HG03025 (cell line): ENCODE results near the gene RNASE11.
"Not testable (repeated sequence)": the region's sequence is repeated elsewhere in the genome, so short reads cannot be mapped to it uniquely, and the experiment has no call there.

Experiments
- ATAC-seq: cut with Tn5 transposase; IDR thresholded peaks from one replicate; pipeline ENCODE4 v1.9.1; 2021; ENCODE audit warnings: mild to moderate bottlenecking, moderate library complexity; ENCODE audit not compliant: unreplicated experiment, low FRiP score

RNASE11 gene

DNA sequence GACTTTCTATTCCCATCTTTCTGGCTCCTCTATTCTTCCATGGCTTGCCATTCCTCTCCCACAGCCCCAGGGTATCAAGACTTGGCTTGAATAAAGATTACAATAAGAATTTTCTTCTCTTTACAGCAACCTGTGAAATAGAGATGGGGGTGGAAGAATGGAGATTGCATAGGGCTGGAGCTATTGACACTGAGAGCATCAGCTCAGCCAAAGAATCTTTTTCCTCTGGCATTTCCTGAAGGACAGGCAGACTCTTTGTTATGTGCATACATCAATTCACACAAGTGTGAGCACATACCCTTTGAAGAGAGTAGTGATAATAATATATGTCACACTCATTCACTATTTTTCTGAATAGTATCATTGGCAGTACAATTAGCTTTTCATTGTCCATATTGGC lies 4.7 kb downstream of the RNASE11 start:
- ATAC-seq = no peak

DNA sequence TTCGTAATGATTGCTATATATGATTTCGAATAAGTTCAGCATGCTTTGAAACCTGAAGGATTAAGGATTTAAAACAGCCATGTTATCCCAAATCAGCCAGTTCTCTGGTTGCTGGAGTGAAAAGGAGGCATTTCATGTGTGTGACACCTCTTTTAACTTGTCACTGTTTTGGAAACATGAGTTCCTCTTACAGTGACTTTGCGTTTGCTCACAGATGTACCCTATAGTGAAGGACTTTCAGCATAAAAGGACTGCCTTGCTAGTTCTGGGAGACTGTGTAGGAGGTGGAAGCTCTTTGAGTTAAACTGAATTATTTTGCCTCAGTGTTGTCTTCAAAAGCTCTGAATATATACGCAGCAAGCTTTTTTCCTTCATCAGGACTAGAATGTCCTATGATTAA lies 7.6 kb downstream of the RNASE11 start:
- ATAC-seq = no peak

DNA sequence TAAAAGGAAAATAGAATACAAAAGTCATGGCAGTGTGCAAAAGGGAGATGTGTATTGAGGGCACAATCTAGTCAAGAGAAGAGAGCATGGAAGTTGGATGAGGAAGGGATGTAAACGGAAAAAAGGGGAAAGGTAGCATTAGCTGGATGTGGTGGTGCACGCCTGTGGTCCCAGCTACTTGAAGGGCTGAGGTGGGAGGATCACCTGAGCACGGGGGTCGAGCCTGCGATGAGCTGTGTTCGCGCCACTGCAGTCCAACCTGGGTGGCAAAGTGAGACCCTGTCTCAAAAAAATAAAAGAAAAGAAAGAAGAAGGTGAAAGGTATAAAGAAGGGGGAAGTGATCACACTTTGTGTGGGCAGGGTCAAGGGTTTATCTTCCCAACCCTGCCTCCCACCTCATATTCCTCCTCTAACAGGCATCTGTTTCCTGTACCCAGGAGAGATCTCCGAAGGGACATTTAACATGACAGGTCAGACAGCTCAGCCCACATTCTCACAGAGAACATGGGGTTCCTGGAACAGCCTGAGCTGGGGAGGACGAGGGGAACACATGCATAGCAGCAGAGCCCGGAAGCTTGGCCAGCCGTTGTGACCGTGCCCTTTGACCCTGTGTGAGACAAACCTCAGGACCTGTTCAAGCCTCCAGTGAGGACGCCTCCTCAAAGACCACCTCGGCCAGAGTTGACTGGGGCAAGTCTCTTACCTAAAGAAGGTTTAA lies 8.9 kb downstream of the RNASE11 start:
- no peak for ATAC-seq

DNA sequence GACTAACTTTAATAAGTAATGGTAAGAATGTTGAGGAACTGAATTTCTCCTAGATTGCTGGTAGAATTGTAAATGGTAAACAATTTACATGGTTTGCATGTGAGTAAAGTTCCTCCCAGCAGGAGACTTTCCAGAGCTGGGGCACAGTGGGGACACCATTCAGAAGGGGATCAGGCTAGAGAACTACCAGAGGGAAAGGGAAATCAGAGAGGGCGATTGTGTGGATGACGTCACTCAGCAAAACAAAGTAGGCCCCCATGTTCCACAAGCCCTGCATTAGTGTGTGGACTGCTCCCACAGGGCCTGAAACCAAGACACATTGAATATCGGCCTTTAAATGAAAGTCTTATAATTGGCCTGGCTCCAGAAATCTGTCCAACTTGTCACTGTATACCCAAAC lies 9.5 kb downstream of the RNASE11 start:
- no peak for ATAC-seq

DNA sequence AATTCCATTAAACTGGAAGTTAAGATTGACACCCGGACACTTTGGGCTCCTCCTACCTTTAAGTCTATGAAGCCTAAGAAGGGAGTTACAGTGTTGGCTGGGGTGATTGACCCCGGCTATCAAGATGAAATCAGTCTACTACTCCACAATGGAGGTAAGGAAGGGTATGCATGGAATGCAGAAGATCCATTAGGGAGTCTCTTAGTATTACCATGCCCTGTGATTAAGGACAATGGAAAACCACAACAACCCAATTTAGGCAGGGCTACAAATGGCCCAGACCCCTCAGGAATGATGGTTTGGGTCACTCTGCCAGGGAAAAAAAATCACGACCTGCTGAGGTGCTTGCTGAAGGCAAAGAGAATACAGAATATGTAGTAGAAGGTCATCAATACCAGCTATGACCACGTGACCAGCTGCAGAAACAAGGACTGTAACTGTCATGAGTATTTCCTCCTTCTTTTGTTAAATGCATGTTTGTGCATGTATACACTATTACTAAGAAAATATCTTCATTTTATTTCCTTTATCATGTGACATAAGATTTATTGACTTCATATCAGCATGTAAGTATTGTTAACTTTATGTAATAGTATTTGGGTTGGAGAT lies 15.3 kb downstream of the RNASE11 start:
- ATAC-seq = not testable (repeated sequence)

DNA sequence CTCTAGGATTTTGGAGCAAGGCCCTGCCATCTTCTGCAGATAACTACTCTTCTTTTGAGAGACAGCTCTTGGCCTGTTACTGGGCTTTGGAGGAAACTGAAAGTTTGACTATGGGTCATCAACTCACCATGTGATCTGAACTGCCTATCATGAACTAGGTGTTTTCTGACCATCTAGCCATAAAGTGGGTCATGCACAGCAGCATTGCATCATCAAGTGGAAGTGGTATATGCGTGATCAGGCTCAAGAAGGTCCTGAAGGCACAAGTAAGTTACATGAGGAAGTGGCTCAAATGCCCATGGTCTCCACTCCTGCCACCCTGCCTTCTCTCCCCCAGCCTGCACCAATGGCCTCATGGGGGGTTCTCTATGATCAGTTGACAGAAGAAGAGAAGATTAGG lies 17.1 kb downstream of the RNASE11 start:
- ATAC-seq = not testable (repeated sequence)

DNA sequence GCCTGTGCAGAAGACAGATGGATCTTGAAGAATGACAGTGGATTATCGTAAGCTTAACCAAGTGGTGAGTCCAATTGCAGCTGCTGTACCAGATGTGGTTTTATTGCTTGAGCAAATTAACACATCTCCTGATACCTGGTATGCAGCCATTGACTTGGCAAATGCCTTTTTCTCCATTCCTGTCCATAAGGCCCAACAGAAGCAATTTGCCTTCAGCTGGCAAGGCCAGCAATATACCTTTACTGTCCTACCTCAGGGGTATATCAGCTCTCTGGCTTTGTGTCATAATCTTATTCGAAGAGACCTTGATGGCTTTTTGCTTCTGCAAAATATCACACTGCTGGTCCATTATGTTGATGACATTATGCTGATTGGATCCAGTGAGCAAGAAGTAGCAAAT lies 17.9 kb downstream of the RNASE11 start:
- not testable (repeated sequence) for ATAC-seq

DNA sequence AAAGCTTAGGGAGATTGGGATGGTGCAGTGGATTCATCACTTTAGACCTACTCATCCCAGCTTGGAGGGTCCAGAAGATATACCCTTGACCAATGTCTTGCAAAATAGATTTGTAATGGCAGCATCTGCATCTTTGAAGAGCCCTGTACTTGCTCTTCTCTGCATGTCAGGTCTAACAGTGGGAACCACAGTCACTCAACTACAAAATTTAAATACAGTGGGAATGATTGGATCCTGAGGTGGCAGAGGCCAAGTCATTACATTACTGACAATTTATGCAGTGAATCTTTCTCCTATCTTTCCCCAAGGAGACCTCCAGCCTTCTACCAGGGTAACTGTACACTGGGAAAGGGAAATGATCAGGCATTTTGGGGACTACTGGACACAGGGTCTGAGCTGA lies 18.7 kb downstream of the RNASE11 start:
- no peak for ATAC-seq

DNA sequence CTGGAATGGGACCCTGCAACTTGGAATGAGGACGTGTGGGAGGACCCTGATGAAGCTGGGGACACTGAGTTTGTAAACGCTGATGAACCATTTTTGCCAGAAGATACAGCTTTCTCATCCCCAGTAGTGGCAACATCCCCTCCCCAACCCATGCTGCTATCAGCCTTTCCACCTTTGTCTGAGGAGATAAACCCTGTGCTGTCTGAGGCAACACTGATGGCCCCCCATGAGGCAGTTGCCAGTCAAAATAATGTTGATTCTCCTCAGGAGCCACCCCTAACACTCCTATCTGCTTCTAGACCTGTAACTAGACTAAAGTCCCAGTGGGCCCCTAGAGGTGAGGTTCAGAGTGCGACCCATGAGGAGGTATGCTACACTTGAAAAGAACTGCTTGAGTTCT lies 19.4 kb downstream of the RNASE11 start:
- no peak for ATAC-seq

DNA sequence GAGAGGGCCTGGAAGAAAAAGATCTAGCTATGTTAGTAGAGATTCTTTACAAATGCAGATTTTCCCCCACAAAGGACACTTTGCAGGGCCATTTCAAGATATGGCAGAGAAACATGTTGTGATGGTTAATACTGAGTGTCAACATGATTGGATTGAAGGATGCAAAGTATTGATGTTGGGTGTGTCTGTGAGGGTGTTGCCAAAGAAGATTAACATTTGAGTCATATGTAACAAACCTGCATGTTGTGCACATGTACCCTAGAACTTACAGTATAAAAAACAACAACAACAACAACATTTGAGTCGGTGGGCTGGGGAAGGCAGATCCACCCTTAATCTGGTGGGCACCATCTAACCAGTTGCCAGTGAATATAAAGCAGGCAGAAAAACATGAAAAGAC lies 20.6 kb downstream of the RNASE11 start:
- not testable (repeated sequence) for ATAC-seq

DNA sequence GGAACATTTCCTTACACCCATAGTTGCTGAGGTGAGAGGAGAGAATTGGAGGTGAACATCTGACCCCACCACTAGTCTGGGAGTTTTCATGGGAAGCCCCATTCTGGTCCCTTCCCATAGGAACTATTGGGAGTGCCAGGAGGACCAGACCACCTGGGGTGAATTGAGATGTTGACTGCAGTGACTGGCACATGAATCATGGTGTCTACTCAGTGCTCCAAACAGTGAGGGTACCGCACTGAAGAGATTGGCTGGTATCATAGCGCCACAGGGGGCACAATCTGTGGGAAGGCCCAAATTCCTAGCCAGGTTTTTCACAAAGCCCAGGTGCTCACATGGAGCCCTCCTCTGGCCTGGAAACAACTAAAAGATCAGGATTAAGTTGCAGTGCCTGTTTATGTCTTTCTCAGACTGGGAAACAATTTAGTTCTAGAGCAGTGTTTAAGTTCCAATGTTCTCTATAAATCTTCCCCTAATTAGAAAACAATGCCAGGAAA lies 23.3 kb downstream of the RNASE11 start:
- ATAC-seq = no peak

DNA sequence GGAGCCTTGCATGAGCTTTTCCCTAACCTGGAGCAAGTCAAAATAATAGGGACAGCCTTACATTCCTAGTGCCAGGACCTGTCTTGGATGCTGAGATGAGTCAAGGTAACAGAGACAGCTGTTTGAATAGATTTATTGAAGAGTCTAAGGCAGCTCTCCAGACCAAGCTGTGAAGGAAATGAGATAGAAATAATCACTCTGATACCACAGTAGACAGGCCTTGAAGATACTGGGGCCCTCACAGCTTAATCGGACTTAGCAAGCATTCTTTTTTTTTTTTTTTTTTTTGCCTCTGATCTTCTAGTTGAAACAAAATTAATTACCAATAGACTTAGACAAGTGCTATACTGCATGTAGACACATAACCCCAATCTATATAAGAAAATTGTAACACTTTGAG lies 23.8 kb downstream of the RNASE11 start:
- ATAC-seq = no peak

DNA sequence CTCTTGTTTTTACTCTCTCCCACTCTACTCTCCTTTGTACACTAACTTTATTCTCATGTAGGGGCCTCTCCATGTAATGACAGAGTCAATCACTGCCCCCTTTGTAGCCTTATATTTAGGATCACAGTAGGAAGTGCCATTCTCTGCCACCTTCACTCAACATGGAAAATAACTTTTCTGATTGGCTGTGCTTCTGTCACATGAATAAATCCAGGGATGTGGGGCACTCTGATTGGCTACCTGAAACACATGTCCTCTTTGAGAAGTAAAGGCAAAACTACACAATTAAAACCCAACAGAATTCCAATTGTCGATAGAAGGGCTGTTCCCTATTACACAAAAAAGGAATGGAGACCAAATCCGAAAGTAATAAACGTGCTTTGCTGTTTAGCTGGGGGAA lies 26.8 kb downstream of the RNASE11 start, which contains the start of gene RNASE9:
RNASE9 (minus strand) TSS at position 87 of the 400 bp plus-strand sequence.
- ATAC-seq = no peak

DNA sequence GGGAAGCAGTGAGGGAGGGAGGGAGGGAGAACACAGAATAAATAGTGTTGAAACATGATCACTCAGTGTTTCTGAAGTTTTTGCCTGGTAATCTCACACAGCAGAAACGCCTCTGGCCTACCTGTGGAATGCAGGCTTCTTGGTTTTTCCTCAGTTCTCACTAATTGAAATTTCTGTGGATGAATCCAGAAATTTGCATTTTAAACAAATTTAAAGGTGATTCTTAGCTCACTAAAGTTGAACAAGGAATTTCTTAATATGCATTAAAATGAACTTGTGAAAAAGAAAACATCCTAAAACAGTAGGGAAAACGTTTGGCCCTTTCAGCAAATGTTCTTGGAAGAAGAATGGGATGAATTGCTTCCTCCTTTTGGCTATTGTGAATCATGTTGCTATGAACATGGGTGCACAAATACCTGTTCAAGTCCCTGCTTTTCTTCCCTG lies 28.3 kb downstream of the RNASE11 start:
- ATAC-seq = no peak

DNA sequence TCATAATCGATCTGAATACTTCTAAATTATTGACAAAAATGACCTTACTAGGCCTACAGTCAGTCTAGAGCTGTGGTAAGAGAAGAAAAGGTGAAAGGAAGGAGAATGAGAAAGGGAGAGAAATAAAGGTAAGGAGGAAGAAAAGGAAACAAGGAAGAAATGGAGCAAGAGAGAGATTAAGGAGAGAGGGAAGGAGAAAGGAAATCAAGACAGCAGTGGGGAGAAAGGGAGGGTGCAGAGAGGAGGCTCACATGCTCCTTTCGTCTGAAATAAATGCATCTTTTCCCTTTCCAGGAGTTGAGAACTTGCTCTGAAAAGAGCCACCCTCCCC lies 30.6 kb downstream of the RNASE11 start:
- ATAC-seq = no peak

DNA sequence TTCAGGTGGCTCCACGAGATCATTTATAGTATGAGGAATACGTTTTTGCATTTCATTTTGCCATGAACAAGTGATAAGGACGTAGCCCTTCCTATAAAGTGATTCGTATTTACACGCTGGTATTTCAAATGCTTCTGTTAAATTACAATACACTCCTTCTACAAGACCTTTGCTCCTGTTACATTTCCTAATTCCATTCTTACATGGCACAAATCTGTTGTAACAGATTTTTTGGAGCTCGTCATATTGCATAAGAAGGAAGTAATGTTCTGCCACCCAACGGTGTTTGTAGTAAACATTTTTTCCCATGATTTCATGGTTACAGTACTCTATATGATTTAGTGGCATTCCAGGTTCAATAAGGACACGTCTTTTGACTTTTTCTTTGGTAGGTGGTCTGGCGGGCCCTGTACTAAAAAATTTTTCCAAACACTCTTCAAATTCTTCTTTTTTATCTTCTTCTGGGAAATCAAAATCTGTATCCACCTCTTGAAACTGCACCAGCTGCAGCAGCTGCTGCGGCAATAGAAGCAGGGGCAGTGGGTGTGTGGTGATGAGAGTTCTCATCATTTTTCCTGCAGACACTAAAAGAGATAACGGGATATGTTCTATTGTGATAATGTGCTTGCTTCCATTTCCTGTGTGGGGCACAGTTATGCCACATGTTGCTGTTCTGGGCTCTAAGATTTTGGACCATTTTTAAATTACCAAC lies 31.1 kb downstream of the RNASE11 start:
- no peak for ATAC-seq

DNA sequence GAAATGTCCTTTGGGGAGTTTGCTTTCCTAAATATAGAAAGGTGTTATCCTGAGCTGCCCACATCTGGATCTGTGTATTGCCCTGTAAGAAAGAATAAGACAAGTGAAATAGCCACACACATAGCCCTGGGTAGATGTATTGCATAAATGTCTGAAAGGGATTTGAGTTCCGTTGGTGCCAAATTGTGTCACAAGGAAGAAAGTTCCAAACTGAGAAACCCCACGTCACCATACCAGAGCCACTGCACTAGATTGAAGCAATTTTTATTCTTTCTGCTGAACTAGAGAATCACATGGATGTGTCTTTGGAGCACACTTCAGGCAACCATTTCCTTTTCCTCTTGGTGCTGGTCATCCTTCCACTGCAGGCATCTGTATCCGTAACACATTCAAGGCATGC lies 32.0 kb downstream of the RNASE11 start:
- ATAC-seq = no peak

DNA sequence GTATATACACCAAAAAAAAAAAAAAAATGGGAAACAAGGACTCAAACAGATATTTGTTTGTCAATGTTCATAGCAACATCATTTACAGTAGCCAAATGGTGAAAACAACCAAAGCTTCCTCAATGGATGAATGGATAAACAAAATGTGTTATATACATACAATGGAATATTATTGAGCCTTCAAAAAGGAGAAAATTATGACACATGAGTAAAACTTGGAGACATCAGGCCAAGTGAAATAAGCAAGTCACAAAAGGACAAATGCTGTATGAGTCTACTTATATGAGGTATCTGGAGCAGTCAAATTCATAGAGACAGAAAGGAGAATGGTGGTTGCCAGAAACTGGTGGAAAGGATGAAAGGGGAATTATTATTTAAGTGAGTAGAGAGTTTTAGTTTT lies 34.8 kb downstream of the RNASE11 start:
- ATAC-seq = no peak

DNA sequence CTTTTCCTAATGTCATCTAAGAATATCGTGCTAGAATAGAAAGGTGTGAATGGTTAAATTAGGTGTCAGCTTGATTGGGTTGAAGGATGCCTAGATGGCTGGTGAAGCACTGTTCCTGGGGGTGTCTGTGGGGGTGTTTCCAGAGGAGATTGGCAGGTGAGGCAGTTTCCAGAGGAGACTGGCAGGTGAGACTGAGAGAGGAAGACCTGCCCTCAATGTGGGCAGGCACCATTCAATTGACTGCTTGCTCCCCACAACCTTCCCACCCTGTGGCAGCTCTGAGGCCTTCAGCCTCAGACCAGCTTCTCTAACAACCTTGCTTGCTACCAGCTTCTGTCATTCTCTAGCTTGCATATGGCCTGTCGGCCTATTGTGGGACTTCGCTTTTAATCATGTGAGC lies 36.2 kb downstream of the RNASE11 start:
- no peak for ATAC-seq

DNA sequence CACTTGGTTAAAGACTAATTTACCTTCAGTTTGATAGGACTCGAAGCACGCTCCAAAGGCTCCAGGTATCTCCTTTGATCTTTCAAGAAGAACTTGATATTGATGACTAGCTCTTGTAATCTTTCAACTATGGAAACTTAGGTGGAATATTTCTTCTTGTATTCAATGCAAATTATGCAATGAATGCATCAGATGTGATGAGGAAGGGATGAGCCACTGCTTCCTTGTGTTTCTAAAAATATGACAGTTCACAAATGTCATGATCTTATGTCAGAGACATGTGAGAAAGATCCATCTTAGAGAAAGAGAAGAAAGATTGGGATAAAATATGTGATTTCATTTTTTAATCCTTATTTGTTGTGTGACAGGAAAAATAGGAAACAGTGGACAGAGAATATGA lies 36.9 kb downstream of the RNASE11 start:
- ATAC-seq = no peak

DNA sequence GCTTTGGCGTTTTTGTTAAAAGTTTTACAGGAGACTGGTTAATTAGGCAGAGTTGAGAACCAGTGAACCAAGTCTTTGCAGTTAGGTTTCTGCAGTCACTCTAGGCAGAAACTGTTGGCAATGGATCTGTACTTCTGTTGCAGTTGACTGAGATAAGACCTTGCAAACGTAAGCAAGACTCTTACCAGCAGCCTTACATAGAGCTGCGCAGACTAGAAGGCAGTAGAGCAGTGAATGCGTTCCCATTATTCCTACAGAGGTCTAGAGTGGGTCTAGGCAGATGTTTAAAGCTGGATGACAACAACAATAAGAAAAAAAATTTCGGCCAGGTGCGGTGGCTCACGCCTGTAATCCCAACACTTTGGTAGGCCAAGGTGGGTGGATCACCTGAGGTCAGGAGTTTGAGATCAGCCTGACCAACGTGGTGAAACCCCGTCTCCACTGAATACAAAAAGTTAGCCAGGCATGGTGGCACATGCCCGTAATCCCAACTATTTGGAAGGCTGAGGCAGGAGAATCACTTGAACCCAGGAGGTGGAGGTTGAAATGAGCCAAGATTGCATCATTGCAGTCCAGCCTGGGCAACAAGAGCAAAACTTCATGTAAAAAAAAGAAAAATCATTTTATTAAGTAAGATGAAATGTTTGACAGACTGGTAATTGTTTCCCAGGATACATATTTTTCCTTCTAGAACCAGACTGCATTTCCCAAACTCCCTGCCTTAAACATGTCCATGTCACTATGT lies 39.2 kb downstream of the RNASE11 start:
- ATAC-seq = no peak
